ENCODE data around the gene CRIM1.

CRIM1 gene

GRCh38 chr2:36456227-36457175 lies 100.9 kb downstream of the CRIM1 start:
- DNase-seq (ENCODE audit: low spot score), result peak; percentile 67

DNA sequence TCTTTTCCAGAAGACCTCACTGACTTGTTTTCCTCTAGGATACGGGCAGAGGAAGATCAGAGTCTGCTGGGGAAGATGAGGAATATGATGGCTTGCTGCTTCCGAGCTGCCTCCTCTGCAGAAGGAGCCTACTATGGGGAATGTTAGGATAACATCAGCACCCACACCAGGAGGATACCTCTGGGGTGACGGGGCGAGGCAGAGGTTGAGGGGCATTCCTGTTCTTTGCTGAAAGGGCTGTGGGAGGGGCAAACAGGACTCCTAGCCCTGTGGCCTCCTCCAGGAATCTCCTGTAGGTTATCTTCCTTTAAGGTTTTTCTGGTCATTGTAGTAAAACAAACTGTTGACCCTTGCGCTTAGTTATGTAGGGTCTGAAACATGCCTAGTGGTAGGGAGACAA lies 102.5 kb downstream of the CRIM1 start:
- DNase-seq (ENCODE audit: low spot score), result no peak

GRCh38 chr2:36459725-36460137 lies 104.2 kb downstream of the CRIM1 start:
- DNase-seq (ENCODE audit: low spot score), result no peak

- peak; percentile 60 for DNase-seq (ENCODE audit: low spot score)
These were observed 105.6 kb downstream of the CRIM1 start for GRCh38 chr2:36461039-36461681.

DNA sequence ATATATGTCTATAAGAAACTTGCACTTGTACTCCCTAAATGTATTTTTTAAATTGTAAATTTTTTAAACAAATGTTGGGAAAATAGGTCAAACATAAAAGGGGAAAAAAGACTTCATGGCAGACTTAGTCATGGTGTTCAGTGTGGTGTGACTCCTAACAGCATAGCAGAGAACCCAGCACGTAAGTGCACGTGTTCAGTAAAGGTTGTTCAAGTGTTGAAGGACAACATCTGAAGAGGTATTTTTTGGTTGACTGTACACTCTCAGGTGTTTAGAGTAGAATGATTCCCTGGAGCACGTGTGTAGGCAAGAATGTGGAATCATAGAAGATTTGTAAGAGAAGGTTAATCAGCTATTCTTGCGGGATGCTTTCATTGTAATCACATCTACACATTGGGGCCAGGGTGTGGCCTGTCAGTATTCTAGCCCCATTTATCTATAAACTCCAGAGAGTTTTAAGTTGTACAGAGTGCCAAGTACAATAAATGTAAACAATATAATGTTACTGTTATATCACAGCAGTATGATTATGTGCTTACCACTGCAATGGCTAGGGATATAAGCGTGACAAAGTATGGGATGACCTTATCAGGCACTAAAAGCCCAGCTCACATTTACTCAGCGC lies 106.8 kb downstream of the CRIM1 start:
- DNase-seq (ENCODE audit: low spot score), result no peak

- no peak for DNase-seq (ENCODE audit: low spot score)
These were observed 107.8 kb downstream of the CRIM1 start for GRCh38 chr2:36463365-36463764.

DNA sequence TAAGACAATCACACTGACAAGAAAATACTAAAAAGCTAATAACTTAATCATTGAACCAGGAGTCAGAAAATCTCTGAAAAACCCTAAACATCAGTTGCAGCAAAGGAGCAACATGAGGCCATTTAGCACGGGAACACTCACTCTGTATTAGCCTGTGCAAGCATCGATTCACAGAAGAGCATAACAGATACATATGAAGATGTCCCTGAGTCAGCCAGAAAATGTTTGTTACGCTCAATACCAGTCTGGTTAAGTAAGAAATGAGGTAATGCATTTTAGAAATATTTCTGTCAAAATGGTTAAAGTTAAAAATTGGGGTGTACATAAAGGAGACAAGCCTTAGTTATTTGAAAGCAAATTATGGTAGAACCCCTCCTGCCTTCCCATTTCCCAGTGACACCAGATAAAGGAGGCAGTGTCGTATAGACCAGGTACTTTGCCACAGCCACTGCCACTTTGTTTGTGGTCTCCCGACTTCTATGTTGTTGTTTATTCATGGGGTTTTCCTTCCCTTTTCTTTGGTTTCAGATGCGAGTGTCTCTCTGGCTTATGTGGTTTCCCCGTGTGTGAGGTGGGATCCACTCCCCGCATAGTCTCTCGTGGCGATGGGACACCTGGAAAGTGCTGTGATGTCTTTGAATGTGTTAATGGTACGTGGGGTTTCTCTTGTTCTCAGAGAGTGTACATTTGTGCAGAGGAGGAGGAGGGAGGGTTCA lies 108.6 kb downstream of the CRIM1 start:
- no peak for DNase-seq (ENCODE audit: low spot score)

DNA sequence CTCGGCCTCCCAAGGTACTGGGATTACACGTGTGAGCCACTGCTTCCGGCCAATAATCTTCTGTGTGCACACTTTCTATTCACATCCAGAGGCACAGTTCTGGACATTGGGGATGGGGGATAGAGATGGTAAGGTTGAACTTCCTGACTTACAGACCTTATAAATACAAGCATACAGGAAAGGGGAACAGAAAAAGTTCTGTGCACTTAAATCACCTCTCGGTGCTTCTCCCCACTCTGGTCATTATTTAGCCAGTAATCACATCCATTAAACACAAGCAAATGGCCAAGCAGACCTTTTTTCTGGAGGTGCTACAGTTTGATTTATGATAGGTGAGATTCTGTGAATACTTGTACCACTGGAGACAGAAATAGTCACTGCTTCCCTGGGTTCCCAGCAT lies 110.6 kb downstream of the CRIM1 start:
- DNase-seq (ENCODE audit: low spot score), result no peak

DNA sequence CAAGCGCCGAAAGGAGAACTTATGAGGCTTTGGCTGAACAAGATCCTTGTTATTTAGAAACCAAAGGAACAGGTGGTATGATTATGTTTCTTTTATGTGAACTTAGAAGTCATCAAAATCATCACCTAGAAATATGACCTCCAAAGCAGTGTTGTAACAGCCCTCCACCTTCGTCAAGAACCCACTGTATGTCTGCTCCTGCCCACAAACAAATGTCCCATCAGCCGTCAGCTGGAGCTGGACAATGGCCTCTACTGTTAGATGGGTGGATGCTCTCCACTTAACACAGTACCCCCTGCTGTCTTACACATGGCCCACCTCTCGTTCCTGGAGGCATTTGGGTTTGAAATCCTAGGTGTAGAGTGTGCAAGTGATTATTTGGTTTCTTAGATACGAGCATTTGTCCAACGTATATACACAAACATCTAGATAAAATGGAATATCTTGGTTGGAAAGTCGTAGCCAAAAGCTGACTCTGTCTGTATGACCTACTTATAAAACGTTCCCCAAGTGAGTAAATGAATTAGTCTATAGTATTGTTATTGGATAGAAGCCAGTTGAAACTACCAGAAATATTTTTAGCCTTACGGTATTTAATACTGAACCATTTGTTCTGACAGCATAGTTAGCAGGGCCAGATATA lies 113.0 kb downstream of the CRIM1 start:
- DNase-seq (ENCODE audit: low spot score), result no peak

- DNase-seq (ENCODE audit: low spot score), result no peak
These were observed 113.5 kb downstream of the CRIM1 start for GRCh38 chr2:36469106-36469477.

GRCh38 chr2:36469710-36470109 lies 114.1 kb downstream of the CRIM1 start:
- no peak for DNase-seq (ENCODE audit: low spot score)

- DNase-seq (ENCODE audit: low spot score), result no peak
These were observed 117.7 kb downstream of the CRIM1 start for GRCh38 chr2:36473230-36473629.

DNA sequence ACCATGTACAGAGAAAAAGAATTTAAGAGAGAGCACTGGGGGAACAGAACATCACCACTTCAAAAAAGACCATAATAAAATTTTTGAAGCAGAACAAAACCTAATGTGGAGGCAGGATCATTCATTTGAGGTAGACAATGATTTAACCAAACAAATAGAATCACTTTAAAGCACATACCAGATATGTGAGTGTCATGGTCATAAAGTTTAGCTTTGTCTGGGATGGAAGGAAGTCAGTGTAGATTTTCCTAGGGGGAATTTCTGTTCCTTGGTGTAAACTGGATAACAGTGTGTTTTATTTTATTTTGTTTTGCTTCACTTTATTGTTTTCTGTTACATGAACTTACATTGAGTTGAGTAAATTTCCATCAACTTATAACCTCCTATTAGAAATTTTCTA lies 120.8 kb downstream of the CRIM1 start:
- DNase-seq (ENCODE audit: low spot score), result no peak

DNA sequence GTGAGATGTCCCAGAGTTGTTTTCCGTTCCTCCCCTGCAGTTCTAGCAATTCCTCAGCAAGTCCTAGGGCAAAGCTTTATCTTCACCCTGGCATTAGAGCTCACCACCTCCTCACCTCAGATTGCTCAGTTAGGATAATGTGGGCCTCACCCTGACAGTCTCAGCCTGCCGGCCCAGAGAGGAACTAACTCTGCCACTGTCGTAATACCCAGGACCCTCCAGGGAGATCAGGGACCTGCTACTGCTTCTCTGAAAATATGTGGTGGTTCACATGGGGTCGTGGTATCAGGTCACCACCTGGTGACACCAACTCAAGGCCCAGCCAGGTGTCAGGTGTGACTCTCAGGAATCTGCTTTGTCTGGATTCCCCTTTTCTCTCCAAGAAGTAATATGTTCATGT lies 121.7 kb downstream of the CRIM1 start:
- DNase-seq (ENCODE audit: low spot score), result no peak

- no peak for DNase-seq (ENCODE audit: low spot score)
These were observed 122.2 kb downstream of the CRIM1 start for GRCh38 chr2:36477746-36478145.

- peak; percentile 82 for DNase-seq (ENCODE audit: low spot score)
These were observed 122.8 kb downstream of the CRIM1 start for GRCh38 chr2:36478332-36478738.

GRCh38 chr2:36478999-36479398 lies 123.4 kb downstream of the CRIM1 start:
- no peak for DNase-seq (ENCODE audit: low spot score)

DNA sequence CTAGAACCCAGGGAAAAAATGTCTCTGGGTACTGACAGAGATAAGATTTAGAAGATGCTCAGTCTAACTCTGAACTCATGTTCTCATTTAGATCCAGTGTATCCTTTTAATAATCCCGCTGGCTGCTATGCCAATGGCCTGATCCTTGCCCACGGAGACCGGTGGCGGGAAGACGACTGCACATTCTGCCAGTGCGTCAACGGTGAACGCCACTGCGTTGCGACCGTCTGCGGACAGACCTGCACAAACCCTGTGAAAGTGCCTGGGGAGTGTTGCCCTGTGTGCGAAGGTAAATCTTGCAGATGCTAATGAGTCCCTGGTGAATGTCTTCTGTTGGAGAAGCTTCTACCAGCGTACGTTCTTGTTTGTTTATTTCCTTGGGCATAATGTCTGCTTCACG lies 123.8 kb downstream of the CRIM1 start:
- DNase-seq (ENCODE audit: low spot score), result no peak

- DNase-seq (ENCODE audit: low spot score), result no peak
These were observed 124.5 kb downstream of the CRIM1 start for GRCh38 chr2:36480028-36480427.

DNA sequence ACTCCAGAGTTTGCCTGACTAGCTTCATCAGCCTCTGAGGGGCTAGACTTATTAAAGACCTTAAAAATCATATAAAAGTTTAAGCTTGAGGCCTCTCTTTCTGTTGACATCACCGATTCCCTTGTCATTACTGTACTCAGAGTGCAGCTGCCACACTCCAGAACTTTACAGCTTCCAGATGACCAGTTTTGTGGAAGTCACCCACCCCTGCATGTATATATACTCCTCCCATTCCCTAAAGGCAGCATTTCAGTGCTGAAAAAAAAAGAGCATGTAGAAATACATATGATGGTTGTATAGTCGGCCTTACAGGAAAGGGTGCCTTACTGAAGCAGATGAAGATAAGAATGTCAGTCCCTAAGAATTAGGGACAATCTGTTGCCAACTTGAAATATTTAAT lies 125.1 kb downstream of the CRIM1 start:
- DNase-seq (ENCODE audit: low spot score), result no peak

DNA sequence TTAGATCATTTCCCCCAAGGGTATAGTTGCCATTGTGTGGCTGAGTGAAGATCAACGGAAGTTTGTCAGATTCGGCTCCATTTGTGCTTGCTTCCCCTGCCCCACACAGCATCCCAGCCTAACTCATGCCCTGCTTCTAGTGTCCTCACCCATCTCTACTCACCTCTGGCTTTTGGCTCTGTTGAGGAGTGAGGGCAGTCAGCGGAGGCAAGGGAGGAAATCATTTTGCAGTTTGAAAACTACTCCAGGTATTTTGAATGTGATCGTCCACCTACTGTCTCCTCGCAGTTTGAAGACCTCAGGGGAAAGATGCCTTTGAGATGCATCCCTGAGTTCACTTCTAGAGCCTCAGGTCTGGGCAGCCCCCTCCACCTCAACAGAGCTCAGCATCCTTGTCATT lies 126.1 kb downstream of the CRIM1 start:
- DNase-seq (ENCODE audit: low spot score), result no peak
